Measurements from ENCODE around the gene SCN1B.

DNA sequence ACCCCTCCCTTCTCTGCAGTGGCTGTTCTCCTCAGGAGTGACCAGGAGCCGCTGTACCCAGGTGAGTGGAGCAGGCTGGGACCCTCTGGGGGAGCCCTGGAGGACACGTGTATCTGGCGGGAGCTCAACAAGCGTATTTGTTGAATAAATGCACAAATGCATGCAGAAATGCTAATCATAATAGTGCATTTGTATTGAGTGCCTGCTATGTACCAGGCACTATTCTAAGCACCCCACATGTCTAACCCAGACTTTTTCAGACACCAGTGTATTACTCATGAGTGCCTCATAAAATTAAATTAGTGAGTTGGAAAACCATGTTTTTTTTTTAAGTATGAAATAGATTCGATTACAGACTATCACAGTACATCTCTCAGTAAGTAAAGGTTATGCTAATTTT lies 19.2 kb downstream of the SCN1B start:
- TF ChIP-seq SETDB1 (CRISPR knock-in tag; IDR thresholded peaks at IDR 0.05; ENCODE audit: borderline replicate concordance) = no peak
- no peak for TF ChIP-seq ZFX (CRISPR knock-in tag; IDR thresholded peaks at IDR 0.05; ENCODE audit: low read depth)
